Activated T-cell treated with anti-CD3 and anti-CD28 coated beads for 4 hours (primary cell): ENCODE measurements around the gene SEC22C.
A peak's percentile ranks its signal among the peaks of the same experiment; 100 is the strongest.

Experiments used
- DNase-seq: peaks from one replicate; pipeline ENCODE4 v3.0.0-alpha.2; 2020

Gene SEC22C

DNA sequence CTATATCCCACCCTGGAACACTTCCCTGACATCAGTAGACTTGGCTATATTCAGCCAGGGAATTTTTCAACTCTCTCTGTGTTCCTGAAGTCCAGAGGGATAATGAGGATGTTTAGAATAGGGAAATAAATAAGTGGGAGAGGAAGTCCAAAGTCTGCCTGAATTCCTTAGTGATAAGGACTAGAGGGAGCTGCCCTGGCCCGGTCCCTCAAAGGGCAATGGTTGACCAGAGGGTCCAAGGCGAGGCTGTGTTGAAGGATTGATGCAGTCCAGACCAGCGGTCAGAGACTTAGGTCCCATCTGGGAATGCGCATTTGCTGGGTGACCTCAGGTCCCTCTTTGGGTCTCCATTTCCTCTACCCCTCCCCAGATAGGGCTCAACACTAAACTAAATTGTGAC is 71.4 kb downstream of the SEC22C start:
- DNase-seq = no peak

DNA sequence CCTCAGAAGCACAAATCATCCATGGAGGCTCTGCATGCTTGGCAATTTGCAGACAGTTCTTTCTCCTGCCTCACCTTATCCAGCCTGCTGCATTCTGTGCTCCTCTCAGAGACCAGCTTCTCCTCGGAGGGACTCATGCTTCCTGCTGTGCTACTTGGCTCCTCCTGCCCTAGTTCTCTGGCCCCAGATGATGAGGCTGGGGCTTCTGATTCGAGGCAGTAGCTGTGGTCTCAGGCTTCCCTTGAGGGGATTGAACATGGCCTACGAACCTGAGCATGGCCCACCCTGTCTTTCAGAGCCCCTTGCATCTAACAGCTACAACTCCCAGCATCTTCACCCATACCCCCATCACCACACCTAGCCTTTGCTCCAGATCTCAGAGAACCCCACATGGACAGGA is 72.7 kb downstream of the SEC22C start:
- DNase-seq = no peak

DNA sequence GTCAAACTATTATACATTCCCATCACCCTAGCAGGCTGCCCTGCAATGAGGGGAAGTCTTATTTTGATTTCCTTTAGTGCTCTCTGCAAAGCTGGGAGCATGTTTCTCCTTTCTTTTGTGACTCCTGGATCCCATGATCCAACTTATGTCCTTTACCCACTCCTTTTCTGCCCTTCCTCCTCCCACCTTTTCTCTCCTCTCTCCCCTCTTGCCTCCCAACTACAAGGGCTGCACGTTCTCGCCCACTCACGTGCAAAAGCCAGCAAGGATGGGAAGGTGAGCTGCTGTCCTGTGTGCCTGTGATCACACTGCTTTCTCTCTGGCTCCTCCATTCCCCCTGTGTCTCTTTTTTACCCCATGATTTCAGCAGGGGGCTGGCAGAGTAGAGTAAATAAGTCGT is 73.2 kb downstream of the SEC22C start:
- no peak for DNase-seq

DNA sequence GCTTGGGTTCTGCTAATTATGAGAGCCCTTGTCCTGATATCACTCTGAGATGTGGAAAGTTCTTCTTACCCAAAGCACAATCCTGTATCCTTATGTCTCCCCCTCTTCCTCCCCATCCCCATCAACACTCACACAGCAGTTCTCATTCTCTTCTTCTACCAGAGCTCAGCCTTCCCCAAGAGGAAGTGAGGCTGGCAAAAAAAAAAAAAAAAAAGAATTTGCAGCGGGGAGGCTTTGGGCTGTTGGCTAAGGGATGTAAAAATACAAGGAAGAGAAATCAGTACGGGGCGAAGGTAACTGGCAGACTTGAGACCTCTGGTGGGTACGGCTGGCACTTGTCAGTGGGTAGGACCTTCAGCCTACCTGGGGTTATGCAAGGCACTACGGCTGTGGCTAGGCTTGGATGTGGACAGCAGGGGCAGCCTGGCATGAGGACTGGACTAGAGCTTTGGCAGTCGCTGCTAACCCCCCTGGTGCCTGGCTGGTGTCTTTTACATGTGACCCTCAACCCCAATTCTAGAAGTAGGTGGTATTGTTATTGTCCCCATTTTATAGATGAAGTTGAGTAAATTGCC is 73.9 kb downstream of the SEC22C start:
- no peak for DNase-seq

DNA sequence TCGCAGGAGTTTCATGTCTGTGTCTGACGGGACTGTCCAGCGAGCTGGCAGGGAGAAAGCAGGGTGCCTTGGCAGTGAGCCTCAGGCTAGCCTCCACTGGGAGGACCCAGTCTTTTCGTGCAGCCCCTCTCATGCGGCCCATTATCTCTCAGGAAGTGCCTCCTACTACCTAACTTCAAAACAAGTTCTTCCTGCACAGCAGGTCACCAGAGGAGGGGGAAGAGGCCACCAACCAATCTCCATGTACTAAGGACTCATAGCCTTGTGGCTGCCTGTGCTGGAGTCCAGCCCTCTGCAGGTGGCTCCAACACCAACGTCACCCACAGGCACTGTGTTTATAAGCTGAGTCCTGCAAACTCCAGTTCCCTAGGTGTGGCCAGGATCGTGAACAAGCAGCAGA is 74.5 kb downstream of the SEC22C start:
- no peak for DNase-seq

DNA sequence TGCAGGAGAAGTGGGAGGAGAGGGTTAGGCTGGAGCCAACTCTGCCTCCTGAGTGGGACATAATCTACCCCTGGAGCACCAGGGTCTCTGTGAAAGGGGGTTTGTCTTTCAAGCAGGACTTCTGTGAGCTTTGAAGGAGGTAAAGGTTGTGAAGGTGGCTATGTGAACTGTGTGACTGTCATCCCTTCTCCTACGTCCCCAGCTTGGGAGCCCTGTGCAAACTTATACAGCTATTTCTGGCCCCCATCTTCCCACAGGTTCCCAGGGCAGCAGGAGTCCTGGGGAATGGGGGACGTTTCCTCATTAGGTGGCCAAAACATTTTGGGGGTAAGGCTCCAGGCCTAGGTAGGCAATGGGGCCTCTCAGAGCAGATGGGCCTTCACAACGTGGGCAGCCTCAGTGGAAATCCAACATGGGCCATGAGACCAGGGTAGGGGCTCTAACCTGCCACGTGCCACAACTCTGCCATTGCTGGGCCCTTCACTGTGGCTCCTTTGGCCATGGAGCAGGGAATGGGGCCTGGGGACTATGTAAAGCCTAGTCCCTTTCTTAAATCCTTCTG is 75.8 kb downstream of the SEC22C start:
- DNase-seq = no peak

DNA sequence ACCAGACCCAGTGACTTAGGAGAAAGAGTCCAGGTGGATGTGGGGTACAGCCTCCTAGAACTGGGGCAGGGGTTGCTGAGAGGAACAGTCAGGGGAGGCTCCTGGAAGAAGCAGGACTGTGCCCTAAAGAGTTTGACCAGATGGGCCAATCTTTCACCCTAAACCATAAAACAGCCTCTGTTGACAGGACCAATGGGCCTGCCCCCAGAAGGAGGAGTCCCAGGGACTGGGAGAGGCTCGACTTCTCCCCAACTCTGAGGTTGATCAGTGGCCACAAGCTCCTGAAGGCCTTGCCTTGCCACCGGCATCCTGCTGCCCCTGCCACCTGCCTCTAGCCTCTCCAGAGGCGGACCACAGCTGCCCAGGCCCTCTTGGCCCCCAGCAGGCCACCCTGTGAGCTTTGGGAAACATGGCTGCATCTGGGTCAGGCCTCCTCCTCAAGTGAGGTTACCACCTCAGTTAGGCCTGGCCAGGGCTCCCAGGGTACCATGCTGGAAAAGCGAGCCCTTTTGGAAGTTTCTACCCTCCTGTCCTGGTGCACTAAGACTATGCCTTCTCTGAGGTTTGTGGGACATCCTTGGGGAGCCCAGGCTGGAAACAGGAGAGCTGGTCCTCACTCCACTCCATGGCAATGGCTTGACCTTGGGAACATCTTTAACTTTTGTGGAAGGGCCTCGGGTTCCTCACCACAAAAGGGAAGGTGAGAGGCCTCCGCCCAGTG is 76.5 kb downstream of the SEC22C start:
- no peak for DNase-seq

DNA sequence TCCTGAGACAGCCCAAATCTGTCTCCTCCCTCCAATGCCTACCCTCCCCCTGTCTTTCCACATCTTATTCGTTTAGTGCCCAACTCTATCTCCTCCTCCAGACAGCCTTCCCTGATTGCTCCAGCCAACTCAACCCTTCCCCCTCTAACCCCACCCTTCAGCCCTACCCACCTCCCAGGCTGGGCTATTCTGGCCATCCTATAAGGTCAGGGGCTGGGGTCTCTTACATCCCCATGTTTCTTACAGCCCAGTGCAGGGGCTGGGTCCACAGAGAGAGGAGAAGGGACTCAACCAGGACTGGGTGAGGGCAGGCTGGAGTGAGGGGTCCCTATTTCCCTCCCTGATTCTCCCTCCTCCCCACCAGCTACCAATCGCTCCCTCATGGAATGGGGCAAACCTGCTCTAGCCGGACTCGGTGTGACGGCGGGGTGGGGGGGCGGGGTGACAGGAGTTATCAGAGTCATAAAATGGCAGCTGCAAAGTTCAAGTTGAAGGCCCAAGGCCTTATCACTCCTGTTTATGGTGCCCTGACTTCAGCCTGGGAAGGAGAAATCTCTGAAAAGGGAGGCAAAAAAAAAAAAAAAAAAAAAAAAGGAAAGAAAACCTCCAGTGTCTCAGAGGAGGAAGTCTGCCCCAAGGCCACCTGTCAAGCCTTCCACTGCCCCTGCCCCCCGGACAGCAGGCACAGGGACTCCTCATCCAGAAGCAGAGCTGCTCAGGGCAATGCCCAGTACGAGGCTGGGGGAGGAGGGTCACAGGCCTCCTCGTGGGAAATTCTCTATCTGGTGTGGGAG is 77.2 kb downstream of the SEC22C start:
- no peak for DNase-seq

DNA sequence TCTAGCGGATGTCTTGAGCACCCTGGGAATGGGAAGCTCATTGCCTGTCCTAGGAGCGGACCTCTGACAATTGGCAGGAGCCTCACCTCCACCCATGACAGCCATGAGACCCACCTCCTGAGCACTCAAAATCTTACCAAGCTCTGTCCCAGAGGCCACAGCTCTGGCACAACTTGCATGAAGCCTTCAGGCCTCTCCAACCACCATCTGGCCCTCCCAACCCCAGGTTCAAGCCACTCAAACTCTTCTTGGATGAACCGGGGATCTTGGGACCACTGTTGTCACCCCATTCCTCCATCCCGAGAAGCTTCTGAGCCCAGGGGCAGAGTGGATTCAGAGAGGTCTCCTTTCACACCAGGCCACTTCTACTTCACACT is 77.8 kb downstream of the SEC22C start:
- no peak for DNase-seq

DNA sequence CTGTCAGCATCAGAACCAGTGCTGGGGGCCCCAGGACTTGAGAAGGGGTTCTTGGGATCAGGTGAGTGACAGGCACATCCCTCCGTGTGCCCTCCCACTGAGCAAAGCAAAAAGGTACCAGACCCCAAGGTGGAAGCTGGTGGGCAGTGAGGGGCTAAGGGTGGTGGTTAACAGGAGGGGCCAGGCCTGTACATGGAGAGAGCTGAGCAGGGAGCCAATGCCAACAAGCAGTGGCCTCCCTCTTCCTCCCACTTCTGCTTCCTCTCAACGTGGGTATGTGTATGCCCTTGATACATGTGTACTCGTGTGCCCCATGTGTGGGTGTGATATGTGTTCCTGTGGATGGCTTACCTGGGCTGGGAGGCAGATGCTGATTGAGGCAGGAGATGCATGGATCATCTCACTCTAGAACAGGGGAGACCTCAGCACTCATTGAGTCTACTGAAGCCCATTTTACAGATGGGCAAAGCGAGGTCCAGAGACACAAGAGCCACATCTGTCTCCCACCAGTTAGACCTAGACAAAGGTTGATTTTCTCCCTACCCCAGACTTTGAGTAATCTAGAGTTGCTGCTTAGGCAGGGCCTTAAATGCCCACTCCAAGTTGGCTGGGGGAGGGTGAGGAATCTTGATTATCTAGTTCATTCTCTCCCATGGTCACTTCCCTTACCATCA is 78.4 kb downstream of the SEC22C start:
- DNase-seq = no peak

DNA sequence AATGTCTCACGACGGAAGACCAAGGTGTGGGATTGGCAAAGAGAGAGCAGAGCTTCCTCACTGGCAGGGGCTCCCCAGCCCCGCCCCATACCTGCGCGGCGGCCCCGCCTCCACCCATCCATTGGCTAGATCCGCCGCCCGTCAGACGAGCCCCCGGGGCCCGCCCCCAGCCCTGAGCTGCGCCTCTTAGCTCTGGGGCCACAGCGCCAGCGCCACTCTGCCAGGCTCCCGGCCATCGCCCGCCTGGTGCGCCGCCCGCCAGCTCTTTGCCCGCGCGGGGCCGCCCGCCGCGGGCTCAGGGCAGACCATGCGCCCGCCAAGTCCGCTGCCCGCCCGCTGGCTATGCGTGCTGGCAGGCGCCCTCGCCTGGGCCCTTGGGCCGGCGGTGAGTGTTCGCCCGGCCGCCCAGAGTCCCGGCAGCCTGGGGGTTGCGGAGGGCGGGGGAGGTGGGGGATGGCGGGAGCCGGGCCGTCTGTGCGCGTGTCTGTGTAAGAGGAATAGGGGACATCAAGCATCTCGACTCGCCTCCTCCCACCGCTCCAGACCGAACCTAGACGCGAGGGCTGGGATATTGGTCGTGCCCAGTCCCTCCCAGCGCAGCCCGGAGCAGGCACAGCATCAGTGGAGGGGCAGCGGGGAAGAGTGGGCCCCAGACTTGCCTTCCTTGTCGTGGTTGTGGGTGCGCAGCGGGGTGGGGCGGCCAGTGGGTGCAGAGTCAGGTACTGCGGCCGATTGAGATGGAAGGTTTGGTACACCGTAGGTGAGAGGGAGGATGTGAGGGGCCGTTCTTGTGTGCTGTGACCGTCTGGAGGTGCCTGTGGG is 79.1 kb downstream of the SEC22C start, which contains the start of gene VIPR1:
TSS of gene VIPR1 (plus strand) at position 215 of the 822 bp plus-strand sequence. CDS start at position 308, 93 bp downstream.
- DNase-seq = peak; percentile 90

DNA sequence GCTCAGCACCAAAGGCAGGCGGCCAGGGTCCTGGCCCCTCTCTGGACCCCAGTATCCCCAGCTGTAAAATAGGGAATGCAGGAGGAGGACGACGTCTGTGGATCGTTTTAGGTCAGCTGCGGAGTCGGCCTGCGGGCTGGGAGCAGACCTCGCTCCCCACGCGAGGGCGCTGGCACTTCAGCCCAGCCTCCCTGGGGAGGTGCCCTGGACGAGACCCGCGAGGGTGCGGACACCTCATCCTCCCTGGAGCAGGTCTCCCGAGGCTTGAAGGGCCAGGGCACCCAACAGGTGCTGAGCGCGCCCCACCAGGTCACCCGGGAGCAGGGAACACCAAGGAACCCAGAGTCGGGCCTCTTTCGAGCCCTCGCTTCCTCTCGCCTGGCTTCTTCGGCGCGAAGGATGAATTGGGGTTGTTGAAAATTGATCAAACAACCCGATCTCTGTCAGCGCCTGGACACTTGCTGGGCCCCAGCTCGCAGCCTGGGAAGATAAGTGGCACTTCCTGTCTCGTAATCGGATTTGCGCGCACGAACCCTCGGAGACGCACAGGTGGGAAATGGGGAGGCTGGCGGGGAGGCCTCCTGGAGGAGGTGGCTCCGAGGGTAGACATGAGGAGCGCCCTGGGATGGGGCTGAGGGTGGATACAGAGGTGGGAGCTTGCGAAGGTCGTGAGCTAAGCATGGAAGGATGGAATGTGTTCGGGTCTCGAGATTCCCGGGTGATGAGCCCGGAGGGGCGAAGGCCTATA is 79.9 kb downstream of the SEC22C start:
- peak; percentile 39 for DNase-seq

DNA sequence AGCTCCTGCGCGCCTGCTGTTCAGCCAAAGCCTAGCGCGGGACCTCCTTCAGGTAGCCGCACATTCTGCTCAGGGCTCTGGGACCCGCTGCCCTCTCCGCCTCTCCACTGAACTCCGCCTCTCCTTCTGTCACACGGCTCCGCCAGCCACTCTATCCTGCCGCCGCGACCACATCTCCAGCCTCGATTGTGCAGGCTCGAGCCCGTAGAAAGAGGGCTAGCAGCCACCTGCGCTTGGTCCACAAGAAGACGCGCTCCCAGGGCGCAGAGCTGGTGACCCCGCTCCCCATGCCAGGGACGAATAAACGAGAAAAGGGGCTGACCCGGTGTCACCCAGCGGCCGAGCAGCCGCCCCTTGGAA is 80.5 kb downstream of the SEC22C start:
- DNase-seq = no peak

DNA sequence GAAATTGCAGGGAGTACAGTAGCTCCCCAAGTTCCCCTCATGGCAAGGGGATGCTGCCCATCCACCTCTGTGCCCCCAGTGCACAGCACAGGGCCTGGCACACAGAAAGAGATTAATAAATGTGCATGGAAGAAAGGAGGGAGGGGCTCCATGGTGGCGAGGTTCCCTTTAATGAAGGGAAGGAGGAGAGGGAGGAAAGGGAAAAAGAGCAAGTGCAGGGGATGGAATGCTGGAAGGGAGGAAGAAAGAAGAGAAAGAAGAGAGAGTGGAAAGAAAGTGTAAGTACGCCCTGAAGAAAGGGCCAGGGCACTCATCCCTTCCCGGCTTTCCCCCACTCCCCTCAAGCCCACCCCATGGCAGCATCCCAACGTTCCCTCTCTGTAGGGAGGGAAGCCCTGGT is 80.9 kb downstream of the SEC22C start:
- DNase-seq = no peak

DNA sequence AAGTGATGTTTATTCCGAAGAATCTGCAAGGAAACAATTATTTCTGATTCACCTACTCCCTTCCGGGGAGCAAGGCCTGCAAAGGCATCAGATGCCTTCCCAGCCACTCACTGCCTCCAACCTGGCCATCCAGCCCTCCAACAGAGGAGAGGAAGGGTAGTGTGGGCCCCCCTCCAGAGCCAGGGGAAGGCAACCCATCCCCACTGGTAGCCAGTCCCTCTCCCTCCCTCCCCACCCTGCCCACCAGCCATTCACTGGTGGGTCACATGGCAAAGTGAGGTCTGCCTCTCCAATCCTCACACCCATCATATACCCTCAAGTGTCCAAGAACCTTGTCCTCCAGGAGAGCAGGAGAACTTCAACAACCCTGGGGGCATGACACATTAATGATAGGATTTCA is 81.7 kb downstream of the SEC22C start:
- DNase-seq = no peak

DNA sequence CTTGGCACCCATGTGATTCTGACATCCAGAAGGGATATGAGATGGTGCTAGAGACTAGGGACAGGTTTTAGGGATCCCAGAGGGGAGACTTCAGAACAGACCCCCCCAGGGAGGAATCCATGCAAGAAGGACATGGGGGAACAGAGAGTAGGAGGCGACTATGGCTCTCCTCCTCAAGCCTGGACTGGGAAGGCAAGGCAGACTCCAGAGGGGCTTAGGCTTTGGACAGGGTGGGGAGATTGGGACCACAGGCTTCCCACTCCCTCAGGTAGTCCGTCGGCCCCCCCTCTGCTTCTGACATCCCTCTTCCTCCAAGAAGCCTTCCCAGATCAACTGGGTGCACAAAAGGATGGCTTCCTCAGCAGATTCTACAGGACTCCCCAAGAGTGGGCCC is 82.3 kb downstream of the SEC22C start:
- no peak for DNase-seq

DNA sequence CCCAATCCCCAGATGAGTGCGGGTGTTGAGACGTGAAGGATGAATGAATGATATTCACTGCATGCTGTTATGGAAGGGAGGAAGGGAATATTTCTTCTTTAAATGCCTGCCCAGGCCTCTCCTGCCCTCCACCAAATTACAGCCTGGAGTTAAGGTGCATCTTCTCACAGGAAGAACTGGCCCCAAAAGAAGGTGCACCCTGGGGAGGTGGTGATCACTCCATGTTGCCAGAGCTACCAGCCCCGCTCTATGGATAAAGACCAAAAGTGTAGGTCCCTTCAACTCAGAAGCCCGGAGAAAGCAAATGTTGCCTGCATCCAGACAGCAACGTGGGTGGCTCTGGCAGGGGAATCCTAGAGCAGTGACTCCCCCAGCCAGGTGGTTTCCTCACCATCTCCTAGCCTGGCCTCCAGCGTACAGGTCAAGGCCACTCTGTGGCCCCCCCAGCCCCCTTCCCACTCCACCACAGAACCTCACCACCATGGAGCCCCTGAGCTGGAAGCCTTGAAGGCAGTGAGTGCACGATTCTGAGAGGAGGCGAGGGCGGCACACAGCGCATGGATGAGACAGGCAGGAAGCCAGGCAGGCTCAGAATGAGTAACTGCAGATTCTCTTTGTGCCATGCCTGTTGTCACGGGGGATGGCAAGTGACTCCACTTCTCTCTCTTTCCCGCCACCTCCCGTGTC is 82.8 kb downstream of the SEC22C start:
- DNase-seq = no peak

DNA sequence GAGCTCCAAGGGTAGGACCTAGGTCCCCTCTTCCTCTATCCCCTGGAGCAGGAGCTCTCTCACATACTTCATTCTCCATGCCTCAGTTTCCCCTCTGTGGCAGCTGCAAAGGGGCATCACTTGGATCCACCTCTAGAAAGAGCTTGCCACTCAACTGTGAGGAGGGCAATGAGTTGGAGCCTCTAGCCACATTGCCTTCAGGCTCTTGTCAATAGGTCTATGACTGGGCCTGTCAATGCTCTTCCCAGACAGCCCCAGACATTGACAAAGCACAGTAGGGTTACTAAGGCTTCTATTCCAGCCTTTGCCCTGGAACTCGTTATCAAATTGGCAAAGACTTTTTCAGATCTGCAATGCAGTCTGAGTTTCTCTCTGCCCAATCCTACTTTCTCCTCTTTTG is 83.7 kb downstream of the SEC22C start:
- DNase-seq = no peak
